A673 (cell line): ENCODE results near the gene EML6. TPM values are rescaled to one million over a fixed set of nuclear protein-coding genes. Genes with fewer than 3 reads are reported as not detected.

Experiments
- BruUV-seq: library from RNA; stranded (reverse); fragments of 400-500 nt; replicated peaks from 2 replicates; lab custom pipeline; 2021; lab: Mats Ljungman, UMichigan
- CTCF ChIA-PET: fragments of 300-600 bp; sonication (Branson Sonifier 250); formaldehyde crosslinking; loops from one replicate; lab custom pipeline; 2022; ENCODE audit warnings: antibody characterized with exemption; lab: Charles Lee
- POLR2A ChIA-PET: fragments of 300-600 bp; sonication (Branson Sonifier 250); formaldehyde crosslinking; loops from one replicate; lab custom pipeline; 2022; ENCODE audit warnings: antibody characterized with exemption; ENCODE audit not compliant: low non-redundant PET; lab: Charles Lee
- DNase-seq: peaks from one replicate; pipeline ENCODE4 v3.0.0-alpha.2; 2015; ENCODE audit warnings: low spot score
- H3K27ac ChIP-seq: fragments of 200-600 bp; sonication (generic); 2 replicates; pipeline ENCODE4 v1.5.1; 2016; ENCODE audit warnings: mixed run types, low read depth, mild to moderate bottlenecking, mixed read lengths, antibody characterized with exemption, low read length; ENCODE audit not compliant: poor library complexity, severe bottlenecking
- H3K27me3 ChIP-seq: fragments of 200-600 bp; sonication (generic); replicated peaks from 2 replicates; pipeline ENCODE4 v1.6.1; 2017; ENCODE audit warnings: mixed run types, low read depth, mild to moderate bottlenecking, mixed read lengths, antibody characterized with exemption, low read length; ENCODE audit not compliant: insufficient read depth, poor library complexity
- H3K36me3 ChIP-seq: fragments of 200-600 bp; sonication (generic); 2 replicates; pipeline ENCODE4 v1.6.1; 2016; ENCODE audit warnings: mixed run types, mild to moderate bottlenecking, mixed read lengths, antibody characterized with exemption, low read length; ENCODE audit not compliant: insufficient read depth, poor library complexity, severe bottlenecking
- H3K4me1 ChIP-seq: fragments of 200-600 bp; sonication (generic); 2 replicates; pipeline ENCODE4 v1.6.1; 2017; ENCODE audit warnings: mixed run types, mild to moderate bottlenecking, mixed read lengths, antibody characterized with exemption, low read length; ENCODE audit not compliant: insufficient read depth, poor library complexity, severe bottlenecking
- H3K4me3 ChIP-seq: fragments of 200-600 bp; sonication (generic); 2 replicates; pipeline ENCODE4 v1.5.1; 2016; ENCODE audit warnings: low read depth, mixed run types, mild to moderate bottlenecking, mixed read lengths, low read length; ENCODE audit not compliant: poor library complexity, severe bottlenecking
- H3K9me3 ChIP-seq: fragments of 200-600 bp; sonication (generic); 2 replicates; pipeline ENCODE4 v1.6.1; 2016; ENCODE audit warnings: mixed run types, low read depth, mild to moderate bottlenecking, mixed read lengths, antibody characterized with exemption, low read length; ENCODE audit not compliant: poor library complexity, severe bottlenecking
- CTCF ChIP-seq: fragments of 300-800, 200-600 bp; sonication (generic); conservative IDR thresholded peaks from 2 replicates; pipeline ENCODE4 v1.5.1; 2017; ENCODE audit warnings: low read depth, mild to moderate bottlenecking, antibody characterized with exemption, low read length, moderate library complexity, mixed read lengths
- EZH2 ChIP-seq: fragments of 200-600 bp; sonication (generic); IDR thresholded peaks from 2 replicates; pipeline ENCODE4 v1.6.1; 2017; ENCODE audit warnings: borderline replicate concordance, low read depth, mild to moderate bottlenecking, mixed read lengths, antibody characterized with exemption, low read length; ENCODE audit not compliant: poor library complexity, severe bottlenecking
- intact Hi-C: fragments of 100-400 bp; cut with micrococcal nuclease; formaldehyde crosslinking; loops from one replicate; pipeline ENCODE4 v1.10.0; 2022; ENCODE audit not compliant: unreplicated experiment
- total RNA-seq: library from RNA; stranded (reverse); gene quantifications from 2 replicates; pipeline ENCODE4 v1.2.3, GENCODE V29; 2021

The EML6 gene
- total RNA-seq, 1 experiment from 2014 or later: 1.9 TPM

- TF ChIP-seq CTCF (no peak), EZH2 (no peak)
- no TSS peak for BruUV-seq
- Histone ChIP-seq H3K27ac (no peak overlapping the region), H3K4me1 (no peaks in the 10 kb centered on the region), H3K27me3 (no peaks in the 10 kb centered on the region), H3K36me3 (no peaks in the 10 kb centered on the region), H3K9me3 (peaks cover 8% of the 10 kb centered on the region), H3K4me3 (no peak overlapping the region)
- DNase-seq: no peak
- intact Hi-C loops: no loop called here
- ChIA-PET POLR2A (no interaction called here), CTCF (no interaction called here)
These were observed 193.2 kb downstream of the EML6 start for GRCh38 chr2:54916637-54917036.

DNA sequence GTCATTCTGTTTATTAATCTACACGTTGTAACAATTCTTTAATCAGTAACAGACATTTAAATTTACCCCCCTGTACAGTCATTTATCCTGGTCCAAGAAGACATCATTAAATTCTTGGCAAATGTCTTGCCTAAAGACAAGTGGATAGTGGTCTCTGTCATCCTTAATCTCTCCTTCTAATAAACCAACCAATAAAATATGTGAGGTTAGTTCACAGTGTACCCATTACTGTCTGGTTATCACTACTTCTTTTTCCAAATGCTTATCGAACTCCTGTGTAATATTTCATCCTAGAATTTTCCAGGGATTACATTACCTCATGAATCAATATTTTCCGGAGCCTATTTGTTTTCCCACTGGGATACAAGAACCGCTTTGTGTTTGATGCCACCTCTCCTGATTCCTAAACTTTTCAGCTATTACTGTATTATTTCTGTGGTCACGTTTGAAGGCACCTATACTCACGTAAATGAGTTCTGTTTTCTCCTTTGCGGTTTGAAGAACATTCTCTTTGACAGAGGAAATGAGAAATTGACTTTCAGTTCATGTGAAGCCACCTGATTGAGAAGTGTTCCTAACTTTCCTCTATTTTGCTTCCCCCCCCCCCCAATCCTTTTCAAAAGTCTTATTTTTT, 195.3 kb downstream of the EML6 start:
- no peak for DNase-seq
- Histone ChIP-seq H3K4me3 (no peak overlapping the region), H3K4me1 (no peaks in the 10 kb centered on the region), H3K27ac (no peak overlapping the region), H3K36me3 (no peaks in the 10 kb centered on the region), H3K27me3 (no peaks in the 10 kb centered on the region), H3K9me3 (peaks cover 11% of the 10 kb centered on the region)
- BruUV-seq: no TSS peak
- TF ChIP-seq CTCF (no peak), EZH2 (no peak)
- intact Hi-C loops: no loop called here
- ChIA-PET POLR2A (no interaction called here), CTCF (no interaction called here)

DNA sequence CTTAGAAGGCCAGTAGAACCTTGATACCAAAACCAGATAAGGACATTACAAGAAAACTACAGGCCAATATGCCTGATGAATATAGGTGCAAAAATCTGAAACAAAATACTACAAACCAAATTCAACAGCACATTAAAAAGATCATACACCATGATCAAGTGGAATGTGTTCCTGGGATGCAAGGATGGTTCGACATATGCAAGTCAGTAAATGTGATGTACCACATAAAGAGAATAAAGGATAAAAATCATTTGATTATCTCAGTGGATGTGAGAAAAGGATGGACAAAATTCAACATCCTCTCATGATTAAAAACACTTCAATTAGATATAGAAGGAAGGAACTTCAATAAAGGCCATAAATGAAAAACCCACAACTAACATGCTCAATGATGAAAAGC, 197.2 kb downstream of the EML6 start:
- H3K27ac ChIP-seq: no peak overlapping the region
- intact Hi-C loops: no loop called here
- CTCF ChIA-PET: no interaction called here
- H3K36me3 ChIP-seq: no peaks in the 10 kb centered on the region
- BruUV-seq: no TSS peak
- no peak for DNase-seq
- no peak overlapping the region for H3K4me3 ChIP-seq
- H3K27me3 ChIP-seq: no peaks in the 10 kb centered on the region
- H3K4me1 ChIP-seq: no peaks in the 10 kb centered on the region
- no peak for TF ChIP-seq EZH2
- H3K9me3 ChIP-seq: peaks cover 11% of the 10 kb centered on the region
- POLR2A ChIA-PET: no interaction called here

- DNase-seq: no peak
- Histone ChIP-seq H3K9me3 (peaks cover 11% of the 10 kb centered on the region), H3K27ac (no peak overlapping the region), H3K4me1 (no peaks in the 10 kb centered on the region), H3K27me3 (no peaks in the 10 kb centered on the region), H3K4me3 (no peak overlapping the region), H3K36me3 (no peaks in the 10 kb centered on the region)
- ChIA-PET CTCF (no interaction called here), POLR2A (no interaction called here)
- TF ChIP-seq EZH2 (no peak), CTCF (no peak)
- intact Hi-C loops: no loop called here
- BruUV-seq: no TSS peak
These were observed 200.7 kb downstream of the EML6 start for GRCh38 chr2:54924121-54924520.
